Gastrocnemius medialis (tissue), 4 donors: Measurements from ENCODE around the gene SS18.

Source experiments
- CTCF ChIP-seq, 5 experiments: fragments of 450-650 bp in 3 of 5; fragments of 200-600 bp in 2 of 5; sonication (generic) in 2 of 5; IDR thresholded peaks in 4 of 5; conservative IDR thresholded peaks in 1 of 5; 1 replicate in 4 of 5; 2 replicates in 1 of 5; pipeline ENCODE4 v1.5.1; 2016 to 2019; ENCODE audit warnings: antibody characterized with exemption in 5 of 5, mild to moderate bottlenecking in 3 of 5, moderate library complexity in 3 of 5
- POLR2A ChIP-seq, 2 donors: fragments of 450-650 bp; IDR thresholded peaks; one replicate each; pipeline ENCODE4 v1.6.1; 2017; ENCODE audit warnings: antibody characterized with exemption in 2 of 2, mild to moderate bottlenecking in 2 of 2, moderate library complexity in 2 of 2

GRCh38 chr18:25985707-25986394 lies 104.6 kb downstream of the SS18 start:
- no peak for TF ChIP-seq POLR2A (IDR thresholded peaks at IDR 0.05)
- no peak for TF ChIP-seq CTCF (IDR thresholded peaks at IDR 0.05 in 4 of 5, conservative IDR thresholded peaks at IDR 0.05 in 1 of 5)
